Epithelial cell of proximal tubule (primary cell): Measurements from ENCODE around the gene GPRIN1. TPM values are rescaled to one million over a fixed set of nuclear protein-coding genes. Genes with fewer than 3 reads are reported as not detected.
A peak's percentile ranks its signal among the peaks of the same experiment; 100 is the strongest.

ENCODE experiments used
- DNase-seq: peaks from one replicate; pipeline ENCODE4 v3.0.0-alpha.2; 2011; ENCODE audit warnings: low read depth
- H3K4me3 ChIP-seq: 2 replicates; pipeline ENCODE4 v1.5.1; 2011; ENCODE audit warnings: low read depth, mild to moderate bottlenecking, low read length
- CTCF ChIP-seq: conservative IDR thresholded peaks from 2 replicates; pipeline ENCODE4 v1.5.1; 2012; ENCODE audit warnings: low read depth, mild to moderate bottlenecking, low read length
- total RNA-seq: library from RNA; depleted of rRNA; stranded (reverse); fragments of >200 nt; gene quantifications from 2 replicates; pipeline ENCODE4 v1.2.3, GENCODE V29; 2015

Gene GPRIN1
- total RNA-seq, 1 donor from 2014 or later, result 34.0 TPM

GRCh38 chr5:176647030-176647842, 37.3 kb upstream of the GPRIN1 start, which contains the start of gene TSPAN17:
TSS of gene TSPAN17 (plus strand) at chr5:176647484. CDS start at chr5:176647616, 132 bp downstream.
- DNase-seq, result peak; percentile 61
- TF ChIP-seq CTCF, result peak; percentile 41
- H3K4me3 ChIP-seq, result peak within 1 kb of the TSS; percentile 92

- no peak for TF ChIP-seq CTCF
Measured at GRCh38 chr5:176646707-176647029, 36.7 kb upstream of the GPRIN1 start.

GRCh38 chr5:176646049-176646706, 36.2 kb upstream of the GPRIN1 start:
- TF ChIP-seq CTCF, result no peak
- no peak overlapping the region for H3K4me3 ChIP-seq
- DNase-seq, result no peak

More at GRCh38 chr5:176646707-176647029, 36.7 kb upstream of the GPRIN1 start:
- DNase-seq, result no peak
- peak overlapping the region; percentile 51 for H3K4me3 ChIP-seq

- DNase-seq, result no peak
- H3K4me3 ChIP-seq, result no peak overlapping the region
- no peak for TF ChIP-seq CTCF
Measured at GRCh38 chr5:176644878-176645670, 35.1 kb upstream of the GPRIN1 start.

- no peak for TF ChIP-seq CTCF
- no peak overlapping the region for H3K4me3 ChIP-seq
- no peak for DNase-seq
Measured at GRCh38 chr5:176644294-176644693, 34.3 kb upstream of the GPRIN1 start.

- no peak for DNase-seq
- no peak for TF ChIP-seq CTCF
- H3K4me3 ChIP-seq, result no peak overlapping the region
Measured at GRCh38 chr5:176643491-176644219, 33.7 kb upstream of the GPRIN1 start.
